HS-5 (cell line): ENCODE results near the gene FOXN4.

Experiments
- DNase-seq: peaks from one replicate; pipeline ENCODE4 v3.0.0-alpha.2; 2012; ENCODE audit warnings: low read depth

FOXN4 gene

DNA sequence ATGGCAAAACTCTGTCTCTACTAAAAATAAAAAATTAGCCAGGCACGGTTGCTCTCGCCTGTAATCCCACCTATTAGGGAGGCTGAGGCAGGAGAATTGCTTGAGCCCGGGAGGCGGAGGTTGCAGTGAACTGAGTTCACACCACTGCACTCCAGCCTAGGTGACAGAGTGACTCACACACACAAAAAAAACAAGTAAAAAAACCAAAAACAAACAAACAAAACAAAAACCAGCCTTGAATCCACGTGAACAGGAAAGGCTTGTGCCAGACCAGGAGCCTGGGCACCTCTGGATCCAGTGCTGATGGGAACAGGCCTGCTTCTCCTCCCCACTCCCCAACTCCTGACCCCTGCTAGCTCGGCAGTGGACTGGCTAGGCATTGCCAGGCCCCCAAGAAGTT, 3.5 kb downstream of the FOXN4 start:
- no peak for DNase-seq

DNA sequence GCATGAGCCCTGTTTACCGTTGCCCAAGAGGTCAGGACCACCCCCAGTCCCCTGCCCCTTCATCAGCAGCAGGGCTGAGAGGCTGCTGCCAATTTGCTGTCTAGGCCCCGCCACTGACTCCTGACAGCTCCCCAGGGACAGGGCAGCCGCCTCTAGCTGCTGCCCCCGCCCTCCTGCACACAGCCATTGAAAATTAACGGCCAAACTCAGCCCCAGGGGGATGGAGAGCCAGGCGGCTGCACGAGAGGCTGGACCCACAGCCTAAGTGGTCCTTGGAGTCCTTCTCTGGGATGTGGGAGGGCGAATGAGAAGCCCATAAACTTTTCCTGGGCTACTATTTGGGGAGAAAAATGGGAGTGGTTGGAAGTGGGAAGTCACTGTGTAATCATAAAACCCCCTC, 4.6 kb downstream of the FOXN4 start:
- DNase-seq = no peak

DNA sequence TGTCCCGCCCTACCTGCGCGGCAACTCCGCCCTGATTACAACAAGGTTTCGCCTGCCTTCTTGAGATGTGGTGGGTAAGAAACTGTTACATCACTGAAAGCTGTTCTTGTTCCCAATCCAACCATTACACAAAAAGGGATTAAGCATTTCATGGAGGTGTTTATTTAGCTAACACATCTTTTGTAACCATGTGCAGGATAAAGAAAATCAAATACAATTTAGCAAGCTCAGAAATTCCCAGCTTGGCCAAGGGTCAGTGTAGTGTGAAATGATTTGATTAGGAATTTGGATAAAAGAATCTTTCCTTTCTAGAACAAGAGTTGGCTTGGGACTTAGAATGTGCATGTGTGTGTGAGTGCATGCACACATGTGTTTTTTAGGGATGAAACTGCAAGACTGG, 6.3 kb downstream of the FOXN4 start:
- DNase-seq = no peak

DNA sequence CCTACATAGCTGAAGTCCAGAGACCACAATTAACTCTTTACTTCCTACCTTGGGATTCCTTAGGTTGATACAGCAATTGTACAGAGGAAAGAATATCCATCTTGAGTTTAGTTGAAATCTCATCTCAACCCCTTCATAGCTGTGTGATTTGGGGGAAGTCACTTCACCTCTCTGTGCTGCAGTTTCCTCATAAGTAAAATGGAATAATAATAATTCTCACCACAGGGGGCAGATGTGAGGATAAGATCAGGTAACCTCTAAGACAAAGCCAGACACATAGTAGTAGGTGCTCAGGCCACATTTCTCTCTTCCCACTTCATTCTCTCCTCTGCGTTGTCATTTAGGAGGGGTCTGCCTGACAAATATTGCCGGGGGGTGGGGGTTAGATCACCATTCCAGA, 6.7 kb downstream of the FOXN4 start:
- no peak for DNase-seq

DNA sequence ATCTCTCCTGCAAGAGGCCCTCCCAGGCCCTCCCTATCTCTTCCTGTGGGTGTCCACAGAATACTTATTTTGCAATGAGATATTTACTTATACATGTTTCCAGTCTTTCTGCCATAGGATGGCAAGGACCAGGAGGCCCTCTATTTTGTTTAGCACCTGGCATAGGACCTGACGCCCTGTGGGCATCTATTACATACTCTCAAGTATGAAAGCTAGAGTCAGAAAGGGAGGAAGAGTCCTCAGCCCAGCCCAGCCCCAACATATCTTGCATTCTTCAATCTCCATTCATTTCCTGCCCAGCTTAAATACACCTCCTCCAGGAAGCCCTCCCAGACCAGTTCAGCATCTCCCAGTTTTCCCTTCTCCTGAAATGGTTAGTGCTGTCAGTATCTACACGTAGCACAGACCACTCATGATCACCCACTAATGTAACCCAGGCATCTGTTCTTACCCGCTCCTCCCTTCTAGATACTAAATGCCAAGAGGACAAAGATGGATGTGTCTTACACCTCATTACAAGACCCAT, 7.4 kb downstream of the FOXN4 start:
- DNase-seq = no peak

DNA sequence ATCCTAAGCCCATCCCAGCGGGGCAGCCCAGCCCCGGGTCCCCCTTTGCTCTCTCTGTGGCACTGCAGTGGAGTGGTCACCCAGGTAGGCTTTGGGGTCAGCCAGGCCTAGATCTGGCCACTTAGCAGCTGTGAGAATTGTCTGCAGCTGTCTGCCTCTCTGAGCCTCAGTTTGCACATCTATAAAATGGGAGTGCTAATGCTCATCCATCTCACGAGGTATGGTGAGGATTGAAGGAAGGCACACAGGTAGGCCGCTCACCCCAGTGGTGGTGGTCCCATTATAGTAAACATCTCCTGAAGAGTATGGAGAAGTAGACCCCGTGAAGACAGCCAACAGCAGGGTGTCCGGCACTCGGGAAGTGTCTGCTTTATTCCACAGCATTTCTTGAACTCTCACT, 9.2 kb downstream of the FOXN4 start:
- no peak for DNase-seq

DNA sequence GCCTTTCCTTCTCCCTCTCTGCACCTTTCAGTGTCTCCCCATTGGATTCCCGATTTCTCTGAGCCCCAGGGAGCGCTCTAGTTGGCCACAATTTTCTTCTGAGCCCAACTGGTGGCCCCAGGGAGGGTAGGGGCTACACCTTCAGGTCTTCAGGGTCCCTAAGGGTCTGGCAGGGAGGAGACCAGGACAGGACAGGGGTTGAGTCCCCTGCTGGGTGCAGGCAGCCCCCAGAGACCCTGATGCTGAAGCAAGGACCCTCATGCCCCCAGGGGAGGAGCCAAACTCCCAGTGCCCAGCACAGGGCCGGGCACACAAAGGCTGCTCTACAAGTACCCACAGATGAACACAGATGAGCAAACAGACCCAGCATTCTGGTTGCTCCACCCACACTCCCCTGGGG, 12.7 kb downstream of the FOXN4 start:
- DNase-seq = no peak

DNA sequence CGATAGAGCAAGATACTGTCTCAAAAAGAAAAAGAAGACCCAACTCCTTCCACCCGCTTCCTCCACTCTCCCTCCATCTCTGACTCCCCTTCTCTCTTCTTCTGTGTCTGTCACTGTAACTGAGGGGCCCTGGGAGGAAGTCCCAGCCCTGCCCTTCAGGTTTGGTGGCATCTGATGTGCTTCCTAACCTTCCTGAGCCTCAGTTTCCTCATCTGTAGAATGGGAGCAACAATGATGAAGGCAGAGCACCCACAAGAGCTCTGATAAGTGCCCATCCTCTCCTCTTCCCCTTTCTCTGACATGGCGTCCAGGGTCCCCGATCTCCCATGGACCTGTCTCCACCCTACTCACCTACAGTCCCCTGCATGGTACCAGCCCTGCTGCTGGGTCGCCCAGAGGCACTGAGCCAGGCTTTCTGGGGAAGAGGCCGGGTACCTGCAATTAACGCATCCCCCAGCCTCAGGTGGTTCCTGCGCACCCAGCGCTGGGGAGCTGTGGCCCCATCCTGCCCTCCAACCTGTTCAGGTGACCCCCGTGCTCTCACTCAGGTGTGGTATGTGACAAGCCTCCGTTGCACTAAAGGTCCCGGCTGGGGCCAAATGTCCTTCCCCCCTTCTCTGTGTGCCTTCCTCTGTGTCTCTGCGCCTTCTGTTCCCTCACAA, 13.2 kb downstream of the FOXN4 start:
- no peak for DNase-seq

DNA sequence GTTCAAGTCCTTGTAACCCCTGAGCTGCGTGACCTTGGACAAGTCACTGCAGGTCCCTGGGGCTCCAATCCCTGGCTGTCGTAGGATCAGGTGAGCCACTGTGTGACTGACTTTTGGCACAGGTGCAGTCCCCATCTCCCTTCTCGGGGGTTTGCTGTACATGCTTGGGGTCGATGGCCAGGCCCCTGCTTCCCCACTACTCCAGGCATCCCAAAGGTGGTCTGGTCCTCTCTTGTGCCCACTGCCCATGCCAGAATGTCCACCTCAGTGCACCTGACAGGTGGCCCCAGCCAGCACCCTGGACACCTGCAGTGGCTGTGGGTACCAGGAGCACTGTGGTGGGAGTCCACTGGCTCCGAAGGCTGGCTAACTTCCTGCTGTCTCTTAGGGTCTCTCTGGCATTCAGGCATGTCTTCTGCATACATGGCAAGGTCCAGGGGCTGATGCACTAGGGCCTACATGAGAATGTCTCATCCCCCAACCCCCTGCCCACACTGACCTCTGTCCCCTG, 14.7 kb downstream of the FOXN4 start:
- DNase-seq = no peak

DNA sequence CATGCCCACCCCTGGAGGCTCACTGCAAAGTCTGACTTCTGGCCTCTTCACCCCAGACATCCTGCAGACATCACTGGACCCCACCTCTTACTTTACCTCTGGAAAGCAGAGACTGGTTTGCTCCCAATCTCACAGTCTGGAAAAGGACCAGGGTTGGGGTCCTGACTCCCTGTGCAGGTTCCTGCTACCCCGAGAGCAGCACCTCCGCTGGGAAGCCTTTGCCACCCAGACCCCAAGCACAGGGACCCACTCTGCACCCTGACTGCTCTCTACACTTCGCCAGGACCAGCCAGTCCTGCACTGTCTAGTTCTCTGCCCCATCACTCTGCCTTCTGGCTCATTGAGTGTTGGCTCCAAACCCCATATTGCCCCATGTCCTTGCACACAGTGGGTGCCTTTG, 16.0 kb downstream of the FOXN4 start:
- DNase-seq = no peak

DNA sequence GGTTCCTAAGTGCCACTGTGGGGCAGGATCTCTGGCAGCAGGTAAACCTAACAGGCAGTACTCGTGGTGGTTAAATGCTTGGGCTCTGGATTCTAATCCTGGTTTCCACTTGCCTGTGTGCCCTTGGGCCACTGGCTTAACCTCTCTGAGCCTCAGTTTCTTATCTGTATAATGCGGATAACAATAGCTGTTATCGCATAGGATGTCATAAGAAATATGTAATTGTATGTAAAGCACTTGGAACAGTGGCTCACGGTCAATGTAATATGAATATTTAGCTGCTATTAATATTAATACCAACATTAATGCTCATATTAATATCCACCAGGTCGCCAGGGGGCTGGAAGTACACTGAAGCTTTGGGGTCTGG, 16.8 kb downstream of the FOXN4 start:
- no peak for DNase-seq

DNA sequence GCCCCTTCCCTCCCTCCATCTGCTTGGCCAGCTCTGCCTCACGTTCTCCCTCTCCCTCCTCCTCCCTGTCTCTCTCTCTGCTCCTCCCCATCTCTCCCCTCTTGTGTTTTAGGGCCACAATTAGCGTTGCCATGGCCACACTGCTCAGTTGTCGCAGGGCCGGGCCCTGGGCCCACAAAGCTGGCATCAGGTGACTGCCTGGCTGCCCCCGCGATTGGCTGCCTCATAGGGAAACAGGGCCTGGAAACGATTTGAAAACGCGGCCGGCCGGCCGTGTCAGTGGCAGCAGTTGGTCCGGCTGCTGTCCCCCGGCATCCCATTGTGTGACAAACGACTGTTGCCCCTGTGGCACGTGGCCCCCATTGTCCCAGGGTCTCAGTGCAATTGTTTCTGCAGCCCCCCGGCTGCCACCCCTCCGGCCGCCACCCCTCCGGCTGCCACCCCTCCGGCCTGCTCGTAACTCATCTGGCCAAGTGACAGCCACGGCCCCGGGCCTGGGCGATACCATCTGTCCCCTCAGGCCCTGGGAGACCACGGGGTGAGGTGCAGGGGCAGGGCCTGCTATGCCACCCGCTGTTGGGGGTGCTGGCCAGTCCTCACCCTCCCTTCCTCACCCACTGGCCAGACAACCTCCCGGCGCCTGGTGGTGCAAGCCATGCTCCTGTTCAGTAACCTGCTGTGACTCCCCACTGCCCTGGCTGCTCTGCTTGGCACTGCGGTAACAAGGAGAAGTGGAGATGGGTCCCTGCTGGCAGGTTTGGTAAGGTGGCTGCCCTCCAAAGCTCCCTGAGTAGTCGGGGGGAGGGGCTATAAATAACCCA, 17.4 kb downstream of the FOXN4 start:
- no peak for DNase-seq

DNA sequence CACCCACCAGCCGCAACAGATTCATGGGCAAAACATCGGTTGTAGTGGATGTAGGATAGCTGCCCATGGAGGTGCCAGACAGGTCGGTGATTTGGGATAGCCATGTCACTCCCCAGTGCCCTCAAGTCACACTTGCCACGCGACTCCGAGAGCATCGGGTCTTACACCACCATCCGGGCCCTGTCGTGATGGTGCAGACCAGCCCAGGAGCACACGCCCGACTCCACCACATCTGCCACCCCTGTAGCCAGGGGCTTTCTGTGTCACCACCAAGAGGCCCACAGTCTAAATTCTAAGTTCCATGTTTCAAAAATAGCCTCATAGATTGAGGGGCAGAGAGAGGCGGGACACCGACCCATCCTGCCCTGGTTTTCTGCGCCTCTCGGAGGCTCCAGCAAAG, 18.0 kb downstream of the FOXN4 start:
- DNase-seq = no peak

DNA sequence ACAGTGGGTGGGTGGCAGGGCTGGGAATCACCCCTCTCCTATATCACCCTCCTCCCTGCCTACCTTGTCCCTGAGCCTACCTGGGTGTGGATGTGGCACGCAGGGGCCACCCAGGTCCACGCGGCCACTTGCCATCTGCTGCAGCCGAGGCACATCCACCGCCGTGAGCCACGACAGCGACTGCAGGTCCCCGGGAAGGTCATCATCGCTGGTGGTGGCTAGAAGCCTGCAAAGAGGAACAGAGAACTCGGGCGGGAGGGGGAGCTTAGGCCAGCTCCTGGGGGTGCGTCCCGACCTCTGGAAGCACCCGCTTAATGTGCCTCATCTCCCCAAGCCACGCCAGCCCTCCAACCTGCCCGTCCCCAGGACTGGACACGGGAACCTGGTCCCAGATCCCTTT, 19.0 kb downstream of the FOXN4 start:
- DNase-seq = no peak

DNA sequence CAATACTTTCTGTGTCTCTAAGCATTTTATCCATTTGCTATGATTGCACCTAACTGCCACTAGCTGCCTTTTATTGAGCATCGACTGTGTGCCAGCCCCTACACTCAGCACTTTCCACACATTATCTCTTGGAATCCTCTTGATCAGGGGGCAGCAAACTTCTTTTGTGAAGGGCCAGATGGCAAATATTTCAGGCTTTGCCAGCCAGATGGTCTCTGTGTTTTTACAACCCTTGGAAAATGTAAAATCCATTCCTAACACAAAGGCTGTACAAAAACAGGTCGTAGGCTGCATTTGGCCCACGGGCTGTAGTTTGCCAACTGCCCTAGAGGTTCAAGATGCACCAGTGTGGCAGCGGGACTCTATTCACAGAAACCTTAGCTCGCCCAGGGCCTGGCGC, 19.5 kb downstream of the FOXN4 start:
- DNase-seq = no peak

DNA sequence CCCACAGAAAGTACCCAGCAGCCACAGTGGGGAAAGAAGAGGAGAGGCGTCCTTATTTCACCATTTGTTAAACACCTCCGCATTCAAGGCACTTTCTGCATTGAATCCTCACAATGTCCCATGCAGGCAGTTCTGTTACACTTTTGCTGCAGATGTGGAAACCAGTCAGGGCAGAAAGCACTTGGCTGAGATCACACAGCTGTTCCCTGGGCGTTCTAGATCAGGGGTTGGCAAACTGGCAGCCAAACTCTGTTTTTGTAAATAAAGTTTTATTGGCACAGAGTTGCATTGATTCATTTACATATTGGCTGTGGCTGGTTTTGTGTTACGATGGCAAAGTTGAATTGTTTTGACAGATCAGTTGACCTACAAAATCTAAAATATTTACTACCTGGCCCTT, 20.1 kb downstream of the FOXN4 start:
- DNase-seq = no peak

DNA sequence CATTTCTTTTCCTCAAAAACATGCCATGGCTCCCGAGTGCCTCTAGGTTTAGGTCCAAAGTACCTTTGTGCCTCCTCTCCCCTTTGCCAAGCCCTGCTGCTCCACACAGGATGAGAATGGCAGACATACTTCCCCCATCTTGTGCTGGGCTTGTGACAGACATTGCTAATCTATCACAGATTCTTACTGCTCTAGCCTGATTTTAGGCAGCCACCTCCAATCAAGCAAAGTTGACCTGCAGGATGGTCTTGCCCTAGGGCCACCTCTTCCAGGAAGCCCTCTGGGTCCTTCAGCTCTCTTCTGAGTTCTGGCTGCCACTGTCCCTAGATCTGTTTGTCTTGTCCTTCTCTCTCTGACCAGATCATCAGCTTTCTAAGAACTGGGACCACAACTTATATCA, 20.5 kb downstream of the FOXN4 start:
- DNase-seq = no peak

DNA sequence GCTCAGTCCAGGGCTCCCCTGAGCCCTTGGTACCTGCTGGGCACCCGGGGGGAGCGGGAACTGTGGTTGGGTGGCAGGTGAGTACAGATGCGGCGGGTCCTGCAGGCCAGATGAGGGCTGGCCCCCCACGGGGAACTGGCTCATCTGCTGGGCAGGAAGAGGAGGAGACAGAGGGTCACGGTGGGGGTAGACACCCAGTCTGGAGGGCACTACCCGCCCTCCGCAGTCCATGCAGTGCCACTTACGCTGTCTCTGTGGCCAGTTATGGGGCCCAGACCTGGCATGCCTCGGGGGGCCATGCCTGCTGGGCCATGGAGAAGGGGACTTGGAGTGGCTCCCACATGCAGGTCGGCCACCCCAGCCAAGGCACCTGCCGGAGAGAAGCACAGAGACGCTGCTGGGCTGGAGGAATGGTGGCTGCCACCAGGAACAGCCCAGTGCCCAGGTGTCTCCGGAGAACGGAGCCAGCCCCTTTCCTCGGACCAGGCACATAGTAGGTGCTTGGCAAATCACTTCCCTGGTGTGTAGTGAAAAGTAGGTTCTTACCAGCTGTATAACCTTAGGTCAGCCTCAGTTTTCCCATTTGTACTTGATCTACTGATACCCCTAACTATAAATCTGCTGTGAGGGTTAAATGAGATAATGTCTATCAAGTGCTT, 21.1 kb downstream of the FOXN4 start:
- DNase-seq = no peak

DNA sequence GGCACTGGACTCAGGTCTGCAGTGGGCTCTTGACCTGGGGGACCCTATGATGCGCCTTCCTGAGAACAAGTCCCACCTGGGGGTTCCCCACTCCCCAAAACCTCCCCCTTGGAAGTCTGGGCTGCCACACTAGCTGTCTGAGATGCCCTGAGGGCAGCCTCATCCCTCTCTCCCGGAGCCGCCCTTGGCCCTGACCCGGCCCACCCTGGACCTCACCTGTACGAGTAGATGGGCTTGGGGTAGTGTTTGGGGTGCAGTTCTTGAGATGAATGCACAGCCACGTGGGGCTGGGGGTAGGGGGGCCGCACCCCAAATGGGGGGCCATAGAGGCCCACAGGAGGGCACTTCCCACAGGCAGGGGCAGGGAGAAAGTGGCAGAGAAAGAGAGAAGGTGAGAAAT, 21.9 kb downstream of the FOXN4 start:
- DNase-seq = no peak

DNA sequence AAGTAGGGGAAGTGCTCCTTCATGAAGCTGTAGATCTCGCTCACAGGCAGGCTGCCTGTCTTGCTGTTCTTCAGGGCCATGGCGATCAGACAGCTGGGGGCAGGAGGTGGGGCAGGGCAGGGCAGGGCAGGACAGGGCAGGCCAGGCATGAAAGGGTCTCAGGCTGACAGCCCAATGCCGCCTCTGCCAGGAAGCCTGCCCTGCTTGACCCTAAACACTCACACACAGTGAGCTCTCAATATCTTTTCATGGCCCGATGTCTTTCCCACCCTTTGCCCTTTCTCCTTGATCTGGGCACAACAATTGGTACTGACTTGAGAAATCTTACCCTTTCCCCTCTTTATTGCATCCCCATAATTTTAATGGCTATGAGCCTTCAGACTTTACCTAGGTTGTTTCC, 22.4 kb downstream of the FOXN4 start:
- DNase-seq = no peak

DNA sequence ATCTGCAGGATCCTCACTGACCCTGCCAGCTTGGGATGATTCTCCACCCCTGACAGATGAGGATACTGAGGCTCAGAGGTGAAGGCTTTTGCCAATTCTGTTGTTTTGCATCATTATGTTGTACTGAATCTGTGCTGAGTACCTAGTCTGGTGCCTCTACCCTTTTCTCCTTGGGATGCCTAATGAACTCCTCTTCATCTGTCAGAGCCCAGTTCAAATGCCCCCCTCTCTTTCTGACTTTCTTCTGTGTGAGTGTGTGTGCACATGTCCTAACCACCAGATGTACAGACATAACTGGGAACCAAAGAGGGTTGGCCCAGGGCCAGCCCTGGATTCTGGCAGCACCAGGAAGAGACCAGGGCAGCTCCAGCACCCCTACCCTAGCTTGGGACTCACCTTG, 22.8 kb downstream of the FOXN4 start:
- DNase-seq = no peak

DNA sequence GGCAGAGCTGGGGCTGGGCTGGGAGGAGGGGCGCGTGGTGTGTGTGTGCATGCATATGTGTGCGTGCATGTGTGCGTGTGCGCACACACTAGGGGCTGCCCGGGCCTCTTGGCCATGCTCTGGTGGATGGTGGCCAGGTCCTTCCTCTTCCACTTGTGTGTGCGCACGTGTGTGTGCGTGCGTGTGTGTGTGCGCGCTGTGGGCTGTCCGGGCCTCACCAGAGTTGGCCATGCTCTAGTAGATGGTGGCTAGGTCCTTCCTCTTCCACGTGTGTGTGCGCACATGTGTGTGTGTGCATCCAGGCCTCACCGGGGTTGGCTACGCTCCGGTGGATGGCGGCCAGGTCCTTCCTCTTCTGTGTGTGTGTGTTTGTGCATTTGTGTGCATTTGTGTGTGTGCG, 24.7 kb downstream of the FOXN4 start:
- DNase-seq = no peak

DNA sequence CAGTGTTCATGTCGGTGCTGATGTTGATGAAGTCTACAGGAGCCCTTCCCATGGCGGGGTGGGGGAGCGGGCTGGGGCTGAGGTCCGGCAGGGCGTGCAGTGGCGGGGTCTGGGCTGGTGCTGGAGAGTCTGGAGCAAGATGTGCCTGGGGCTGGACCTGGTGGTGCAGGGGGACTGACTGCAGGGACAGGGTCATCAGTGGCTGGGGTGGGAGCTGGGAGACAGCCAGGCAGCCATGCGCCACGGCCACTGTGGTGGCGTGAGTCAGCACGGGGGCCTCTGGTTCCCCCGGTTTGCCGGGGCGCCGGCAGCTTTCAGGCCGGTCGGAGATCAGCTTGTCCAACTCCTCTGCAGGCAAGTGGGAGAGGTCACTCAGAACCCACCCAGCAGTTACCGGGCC, 27.6 kb downstream of the FOXN4 start:
- DNase-seq = no peak
